HepG2 (cell line): ENCODE results near the gene LDB3. TPM values are rescaled to one million over a fixed set of nuclear protein-coding genes. Genes with fewer than 3 reads are reported as not detected.

Experiments used
- ATAC-seq: fragments of 200-7000 bp; cut with Tn5 transposase; 3 replicates; pipeline ENCODE4 v1.9.1; 2020; ENCODE audit warnings: mild to moderate bottlenecking, moderate library complexity
- BruUV-seq: library from RNA; stranded (reverse); fragments of 400-500 nt; replicated peaks from 2 replicates; lab custom pipeline; 2021; lab: Mats Ljungman, UMichigan
- CTCF ChIA-PET: fragments of 300-600 bp; formaldehyde crosslinking; extraction: SDS; loops from one replicate; lab custom pipeline; 2021; ENCODE audit warnings: low total read pairs, inconsistent platforms, low intra/inter-chr PET ratio; lab: Yijun Ruan, JAX
- POLR2A ChIA-PET: fragments of 350-600 bp; sonication (Branson Sonifier 250); formaldehyde crosslinking; loops from one replicate; lab custom pipeline; 2020; ENCODE audit warnings: antibody characterized with exemption, inconsistent platforms; lab: Yijun Ruan, JAX
- DNase-seq: peaks from one replicate; pipeline ENCODE4 v3.0.0-alpha.2; 2015; ENCODE audit warnings: low spot score
- FAIRE-seq: peaks from 3 replicates; lab custom pipeline; 2011; peaks lifted over from hg19 to GRCh38; lab: Jason Lieb, UNC
- H2AFZ ChIP-seq: one replicate; pipeline ENCODE4 v1.6.1; 2011; ENCODE audit warnings: low read length, inconsistent platforms
- H3K27ac ChIP-seq: fragments of 300-600 bp; 3 replicates; pipeline ENCODE4 v1.8.0; 2011; ENCODE audit warnings: mixed run types, mild to moderate bottlenecking, mixed read lengths, low read length, inconsistent platforms; ENCODE audit not compliant: insufficient read depth; ENCODE audit errors: extremely low read length
- H3K27me3 ChIP-seq, 2 experiments: fragments of 200-600 bp in 1 of 2; 2 replicates in 1 of 2; 3 replicates in 1 of 2; pipeline versions ENCODE4 v1.6.0 to v1.8.0; 2011; ENCODE audit warnings: low read length in 2 of 2, mild to moderate bottlenecking in 2 of 2, moderate library complexity in 2 of 2, inconsistent platforms in 1 of 2; ENCODE audit not compliant: insufficient read depth in 2 of 2, control insufficient read depth in 1 of 2
- H3K36me3 ChIP-seq, 2 experiments: fragments of 200-600 bp in 1 of 2; replicated peaks in 1 of 2; 2 replicates in 1 of 2; 3 replicates in 1 of 2; pipeline versions ENCODE4 v1.5.1 to v1.8.0; 2011; ENCODE audit warnings: low read length in 2 of 2, inconsistent platforms in 1 of 2; ENCODE audit not compliant: insufficient read depth in 2 of 2, control insufficient read depth in 1 of 2
- H3K4me1 ChIP-seq: 2 replicates; pipeline ENCODE4 v1.5.1; 2012; ENCODE audit warnings: low read length, inconsistent platforms; ENCODE audit not compliant: insufficient read depth
- H3K4me2 ChIP-seq: 2 replicates; pipeline ENCODE4 v1.6.0; 2011; ENCODE audit warnings: low read depth, low read length, inconsistent platforms
- H3K4me3 ChIP-seq, 3 experiments: fragments of 200-600 bp in 1 of 3; sonication (generic), shearing (Covaris generic) in 1 of 3; replicated peaks in 1 of 3; 2 replicates each; pipeline ENCODE4 v1.5.1; 2011 to 2016; ENCODE audit warnings: low read length in 3 of 3, inconsistent platforms in 2 of 3, low read depth in 2 of 3, mild to moderate bottlenecking in 2 of 3, control low read depth in 1 of 3, mixed read lengths in 1 of 3; ENCODE audit not compliant: insufficient read depth in 1 of 3
- H3K79me2 ChIP-seq: one replicate; pipeline ENCODE4 v1.6.1; 2011; ENCODE audit warnings: low read length, inconsistent platforms; ENCODE audit not compliant: insufficient read depth
- H3K9ac ChIP-seq: 2 replicates; pipeline ENCODE4 v1.6.0; 2011; ENCODE audit warnings: mild to moderate bottlenecking, low read depth, low read length, inconsistent platforms; ENCODE audit not compliant: insufficient read depth
- H3K9me3 ChIP-seq: 2 replicates; pipeline ENCODE4 v1.5.1; 2012; ENCODE audit warnings: mild to moderate bottlenecking, low read length
- H4K20me1 ChIP-seq: 2 replicates; pipeline ENCODE4 v1.6.0; 2011; ENCODE audit warnings: inconsistent platforms, mild to moderate bottlenecking, low read length, moderate library complexity; ENCODE audit not compliant: insufficient read depth
- AFF4 ChIP-seq: sonication (generic); formaldehyde crosslinking; IDR thresholded peaks from 2 replicates; pipeline ENCODE4 v1.4.0; 2020; ENCODE audit warnings: missing genetic modification reagents
- ARNTL ChIP-seq: sonication (generic); formaldehyde crosslinking; IDR thresholded peaks from 2 replicates; pipeline ENCODE4 v1.4.0; 2020; ENCODE audit warnings: mild to moderate bottlenecking, missing genetic modification reagents
- GATAD2A ChIP-seq: IDR thresholded peaks from 2 replicates; pipeline ENCODE4 v1.6.1; 2016
- HNF1B ChIP-seq: sonication (generic); formaldehyde crosslinking; IDR thresholded peaks from 2 replicates; pipeline ENCODE4 v1.5.1; 2020; ENCODE audit warnings: mild to moderate bottlenecking, moderate library complexity, missing genetic modification reagents
- JARID2 ChIP-seq: sonication (generic); formaldehyde crosslinking; IDR thresholded peaks from 2 replicates; pipeline ENCODE4 v1.8.1; 2023; ENCODE audit warnings: missing genetic modification reagents, inconsistent platforms; ENCODE audit not compliant: insufficient replicate concordance
- KDM2A ChIP-seq: sonication (generic); formaldehyde crosslinking; IDR thresholded peaks from 2 replicates; pipeline ENCODE4 v1.4.0; 2020; ENCODE audit warnings: low read depth, missing genetic modification reagents, borderline replicate concordance
- MXD1 ChIP-seq: sonication (generic); formaldehyde crosslinking; IDR thresholded peaks from 2 replicates; pipeline ENCODE4 v1.4.0; 2020; ENCODE audit warnings: mild to moderate bottlenecking, missing genetic modification reagents
- NCOA1 ChIP-seq: sonication (generic); formaldehyde crosslinking; IDR thresholded peaks from 2 replicates; pipeline ENCODE4 v1.9.0; 2021; ENCODE audit warnings: missing genetic modification reagents
- SSRP1 ChIP-seq: IDR thresholded peaks from 2 replicates; pipeline ENCODE4 v1.6.1; 2016; ENCODE audit warnings: control low read depth
- WGBS: methylation state at CpG from one replicate; pipeline ENCODE4 v1.1.6; 2017; ENCODE audit warnings: low lambda C conversion rate; 5-methylcytosine and 5-hydroxymethylcytosine counted together
- in situ Hi-C: cut with HindIII; loops from 2 replicates; pipeline ENCODE4 v1.10.0; 2017; ENCODE audit warnings: low pct_unique_long_range_greater_than_20kb; ENCODE audit not compliant: extremely low pct_ligation_motif_present
- intact Hi-C: fragments of 100-400 bp; cut with micrococcal nuclease; formaldehyde crosslinking; loops from one replicate; pipeline ENCODE4 v1.10.0; 2022; ENCODE audit not compliant: unreplicated experiment
- polyA plus RNA-seq, 8 experiments: library from polyadenylated mRNA; depleted of rRNA in 3 of 8; stranded (reverse) in 7 of 8; unstranded in 1 of 8; fragments of >200 nt; fragmentation: Illumina TruSeq in 4 of 8; extraction: Trizol in 4 of 8; gene quantifications; 2 replicates each; pipeline versions ENCODE4 v1.2.1 to v1.2.3, GENCODE V29; 2011 to 2016; ENCODE audit warnings: low read depth in 4 of 8, missing spikeins in 1 of 8, mixed read lengths in 1 of 8; ENCODE audit not compliant: insufficient read depth in 1 of 8
- total RNA-seq, 5 experiments: library from RNA; depleted of rRNA; stranded (reverse); fragments of >200 nt; fragmentation: Illumina TruSeq; extraction: Trizol; gene quantifications; 2 replicates each; pipeline ENCODE4 v1.2.3, GENCODE V29; 2016; ENCODE audit warnings: low read depth in 1 of 5

Gene LDB3
- total and polyA plus RNA-seq, 2 of the 13 experiments (the other 11 are each of a cell fraction or from before 2014, with no cell fraction given) = not detected

GRCh38 chr10:86674912-86675311 lies 6.6 kb downstream of the LDB3 start:
- FAIRE-seq = no peak
- Histone ChIP-seq H2AFZ (no peak overlapping the region), H3K9me3 (no peaks in the 10 kb centered on the region), H3K79me2 (no peaks in the 10 kb centered on the region), H3K4me2 (no peak overlapping the region), H4K20me1 (no peaks in the 10 kb centered on the region; the same call in 1 of the 2 replicates), H3K4me1 (no peaks in the 10 kb centered on the region), H3K4me3 (no peak overlapping the region), H3K27me3 (peaks cover 11 to 53% of the 10 kb centered on the region in 2 experiments; a peak in 4 of 5 replicates), H3K9ac (no peak overlapping the region), H3K36me3 (no peaks in the 10 kb centered on the region), H3K27ac (no peak overlapping the region)
- WGBS = no CpG with 5 or more reads among the region's 3 CpGs
- CTCF ChIA-PET = no interaction called here
- no peak for ATAC-seq
- POLR2A ChIA-PET = no interaction called here
- TF ChIP-seq HNF1B (CRISPR knock-in tag) = no peak
- no peak for TF ChIP-seq NCOA1 (CRISPR knock-in tag)
- TF ChIP-seq JARID2 (CRISPR knock-in tag) = no peak
- TF ChIP-seq KDM2A (CRISPR knock-in tag) = no peak
- no peak for TF ChIP-seq AFF4
- no peak for TF ChIP-seq ARNTL (CRISPR knock-in tag)
- no peak for TF ChIP-seq MXD1 (CRISPR knock-in tag)
- TF ChIP-seq GATAD2A (CRISPR knock-in tag) = no peak
- no peak for TF ChIP-seq SSRP1 (CRISPR knock-in tag)
- DNase-seq = no peak
- in situ Hi-C loops = no loop called here
- intact Hi-C loops = no loop called here
- BruUV-seq = no TSS peak
